ENCODE data around the gene TNNI3K. TPM values are rescaled to one million over a fixed set of nuclear protein-coding genes. Genes with fewer than 3 reads are reported as not detected.

The TNNI3K gene
- polyA plus RNA-seq, 1 donor from 2014 or later = 3.5 TPM

DNA sequence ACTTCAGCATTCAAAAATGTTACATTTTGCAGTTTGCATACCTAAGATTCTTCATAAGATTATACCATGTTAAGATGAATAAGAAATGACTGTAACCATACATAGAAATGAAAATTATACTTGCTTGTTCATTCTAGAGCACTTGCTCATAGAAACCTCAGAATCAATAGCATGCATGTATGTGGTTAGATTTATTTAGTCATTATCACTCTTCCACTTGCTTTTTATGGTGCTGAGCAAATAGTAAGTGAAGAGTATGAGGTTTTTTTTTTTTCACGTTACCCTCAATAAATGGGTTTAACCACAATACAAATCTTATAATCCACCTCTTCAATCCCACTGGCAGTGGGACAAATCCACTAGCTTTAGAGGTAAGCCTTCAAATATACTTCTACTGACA lies 192.5 kb downstream of the TNNI3K start:
- no peaks in the 10 kb centered on the region for H3K79me2 ChIP-seq (replicated peaks; ENCODE audit: insufficient read depth, low read length)
- no peak overlapping the region for H3K27ac ChIP-seq (ENCODE audit: low read length)
- no peak overlapping the region for H3K9ac ChIP-seq (ENCODE audit: low read length)
- no peaks in the 10 kb centered on the region for H3F3A ChIP-seq (ENCODE audit: insufficient read depth, low read length, poor library complexity, severe bottlenecking)
- H4K20me1 ChIP-seq (ENCODE audit: insufficient read depth) = no peaks in the 10 kb centered on the region
- H3K9me3 ChIP-seq (ENCODE audit: low read length) = no peaks in the 10 kb centered on the region
- no peak overlapping the region for H3K4me3 ChIP-seq (ENCODE audit: low read length)
- no peak overlapping the region for H2AFZ ChIP-seq (ENCODE audit: low read depth, low read length)
- TF ChIP-seq TAF1 (IDR thresholded peaks at IDR 0.05; ENCODE audit: low read depth) = no peak
- no peak for TF ChIP-seq EP300 (conservative IDR thresholded peaks at IDR 0.05; ENCODE audit: poor library complexity, severe bottlenecking)
- no peak for TF ChIP-seq POLR2AphosphoS5 (IDR thresholded peaks at IDR 0.05)
- TF ChIP-seq, protein P1, sequence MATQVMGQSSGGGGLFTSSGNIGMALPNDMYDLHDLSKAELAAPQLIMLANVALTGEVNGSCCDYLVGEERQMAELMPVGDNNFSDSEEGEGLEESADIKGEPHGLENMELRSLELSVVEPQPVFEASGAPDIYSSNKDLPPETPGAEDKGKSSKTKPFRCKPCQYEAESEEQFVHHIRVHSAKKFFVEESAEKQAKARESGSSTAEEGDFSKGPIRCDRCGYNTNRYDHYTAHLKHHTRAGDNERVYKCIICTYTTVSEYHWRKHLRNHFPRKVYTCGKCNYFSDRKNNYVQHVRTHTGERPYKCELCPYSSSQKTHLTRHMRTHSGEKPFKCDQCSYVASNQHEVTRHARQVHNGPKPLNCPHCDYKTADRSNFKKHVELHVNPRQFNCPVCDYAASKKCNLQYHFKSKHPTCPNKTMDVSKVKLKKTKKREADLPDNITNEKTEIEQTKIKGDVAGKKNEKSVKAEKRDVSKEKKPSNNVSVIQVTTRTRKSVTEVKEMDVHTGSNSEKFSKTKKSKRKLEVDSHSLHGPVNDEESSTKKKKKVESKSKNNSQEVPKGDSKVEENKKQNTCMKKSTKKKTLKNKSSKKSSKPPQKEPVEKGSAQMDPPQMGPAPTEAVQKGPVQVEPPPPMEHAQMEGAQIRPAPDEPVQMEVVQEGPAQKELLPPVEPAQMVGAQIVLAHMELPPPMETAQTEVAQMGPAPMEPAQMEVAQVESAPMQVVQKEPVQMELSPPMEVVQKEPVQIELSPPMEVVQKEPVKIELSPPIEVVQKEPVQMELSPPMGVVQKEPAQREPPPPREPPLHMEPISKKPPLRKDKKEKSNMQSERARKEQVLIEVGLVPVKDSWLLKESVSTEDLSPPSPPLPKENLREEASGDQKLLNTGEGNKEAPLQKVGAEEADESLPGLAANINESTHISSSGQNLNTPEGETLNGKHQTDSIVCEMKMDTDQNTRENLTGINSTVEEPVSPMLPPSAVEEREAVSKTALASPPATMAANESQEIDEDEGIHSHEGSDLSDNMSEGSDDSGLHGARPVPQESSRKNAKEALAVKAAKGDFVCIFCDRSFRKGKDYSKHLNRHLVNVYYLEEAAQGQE (IDR thresholded peaks at IDR 0.05; ENCODE audit: borderline replicate concordance) = no peak
- TF ChIP-seq SMC3 (conservative IDR thresholded peaks at IDR 0.05; ENCODE audit: poor library complexity) = no peak
- TF ChIP-seq EZH2 (IDR thresholded peaks at IDR 0.05; ENCODE audit: borderline replicate concordance, insufficient read depth, low read length, poor library complexity, severe bottlenecking) = no peak
- TF ChIP-seq, protein P2, sequence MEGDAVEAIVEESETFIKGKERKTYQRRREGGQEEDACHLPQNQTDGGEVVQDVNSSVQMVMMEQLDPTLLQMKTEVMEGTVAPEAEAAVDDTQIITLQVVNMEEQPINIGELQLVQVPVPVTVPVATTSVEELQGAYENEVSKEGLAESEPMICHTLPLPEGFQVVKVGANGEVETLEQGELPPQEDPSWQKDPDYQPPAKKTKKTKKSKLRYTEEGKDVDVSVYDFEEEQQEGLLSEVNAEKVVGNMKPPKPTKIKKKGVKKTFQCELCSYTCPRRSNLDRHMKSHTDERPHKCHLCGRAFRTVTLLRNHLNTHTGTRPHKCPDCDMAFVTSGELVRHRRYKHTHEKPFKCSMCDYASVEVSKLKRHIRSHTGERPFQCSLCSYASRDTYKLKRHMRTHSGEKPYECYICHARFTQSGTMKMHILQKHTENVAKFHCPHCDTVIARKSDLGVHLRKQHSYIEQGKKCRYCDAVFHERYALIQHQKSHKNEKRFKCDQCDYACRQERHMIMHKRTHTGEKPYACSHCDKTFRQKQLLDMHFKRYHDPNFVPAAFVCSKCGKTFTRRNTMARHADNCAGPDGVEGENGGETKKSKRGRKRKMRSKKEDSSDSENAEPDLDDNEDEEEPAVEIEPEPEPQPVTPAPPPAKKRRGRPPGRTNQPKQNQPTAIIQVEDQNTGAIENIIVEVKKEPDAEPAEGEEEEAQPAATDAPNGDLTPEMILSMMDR (IDR thresholded peaks at IDR 0.05; ENCODE audit: poor library complexity, severe bottlenecking) = no peak
- TF ChIP-seq MXI1 (conservative IDR thresholded peaks at IDR 0.05; ENCODE audit: poor library complexity, severe bottlenecking) = no peak
- no peak for TF ChIP-seq RAD21 (conservative IDR thresholded peaks at IDR 0.05)
- no peaks in the 10 kb centered on the region for H3K36me3 ChIP-seq (ENCODE audit: insufficient read depth, low read length)
- H3K27me3 ChIP-seq (ENCODE audit: insufficient read depth, low read depth, low read length) = no peaks in the 10 kb centered on the region
- no peaks in the 10 kb centered on the region for H3K9me2 ChIP-seq (ENCODE audit: insufficient read depth, low read length)
- H3K4me2 ChIP-seq (ENCODE audit: low read length) = no peak overlapping the region

DNA sequence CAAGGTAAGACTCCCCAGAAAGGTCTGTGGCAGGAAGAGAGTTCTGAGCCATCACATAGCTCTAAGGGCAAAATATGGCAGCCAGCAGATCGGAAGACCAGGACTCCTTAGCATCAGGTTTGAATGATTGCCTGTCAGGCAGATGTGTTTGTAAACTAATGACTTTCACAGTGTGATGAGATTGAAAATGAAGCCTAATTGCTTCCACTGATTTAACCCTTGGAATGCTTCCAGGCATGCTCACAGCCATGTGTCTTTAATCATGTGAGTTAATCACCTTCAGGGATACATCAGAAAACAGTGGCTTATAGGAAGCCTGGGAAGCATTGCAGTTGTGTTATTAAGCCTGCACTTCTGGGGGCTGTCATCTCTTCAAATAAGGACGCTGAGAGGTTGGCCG lies 194.4 kb downstream of the TNNI3K start:
- Histone ChIP-seq H3K27me3 (ENCODE audit: insufficient read depth, low read depth, low read length) (no peaks in the 10 kb centered on the region), H3K79me2 (replicated peaks; ENCODE audit: insufficient read depth, low read length) (no peaks in the 10 kb centered on the region), H3K4me2 (ENCODE audit: low read length) (no peak overlapping the region), H3K27ac (ENCODE audit: low read length) (no peak overlapping the region), H3K4me3 (ENCODE audit: low read length) (no peak overlapping the region), H3F3A (ENCODE audit: insufficient read depth, low read length, poor library complexity, severe bottlenecking) (no peaks in the 10 kb centered on the region), H3K9me3 (ENCODE audit: low read length) (no peaks in the 10 kb centered on the region), H3K36me3 (ENCODE audit: insufficient read depth, low read length) (no peaks in the 10 kb centered on the region), H2AFZ (ENCODE audit: low read depth, low read length) (no peak overlapping the region), H4K20me1 (ENCODE audit: insufficient read depth) (no peaks in the 10 kb centered on the region), H3K9ac (ENCODE audit: low read length) (no peak overlapping the region), H3K9me2 (ENCODE audit: insufficient read depth, low read length) (no peaks in the 10 kb centered on the region)
- TF ChIP-seq SMC3 (conservative IDR thresholded peaks at IDR 0.05; ENCODE audit: poor library complexity) (no peak), EP300 (conservative IDR thresholded peaks at IDR 0.05; ENCODE audit: poor library complexity, severe bottlenecking) (no peak), EZH2 (IDR thresholded peaks at IDR 0.05; ENCODE audit: borderline replicate concordance, insufficient read depth, low read length, poor library complexity, severe bottlenecking) (no peak), POLR2AphosphoS5 (IDR thresholded peaks at IDR 0.05) (no peak), RAD21 (conservative IDR thresholded peaks at IDR 0.05) (no peak), TAF1 (IDR thresholded peaks at IDR 0.05; ENCODE audit: low read depth) (no peak)

Data from neural cell (in vitro differentiated cells).